ENCODE measurements around the gene SNTG2.
"Not testable (repeated sequence)": the region's sequence is repeated elsewhere in the genome, so short reads cannot be mapped to it uniquely, and the experiment has no call there.

Gene SNTG2

DNA sequence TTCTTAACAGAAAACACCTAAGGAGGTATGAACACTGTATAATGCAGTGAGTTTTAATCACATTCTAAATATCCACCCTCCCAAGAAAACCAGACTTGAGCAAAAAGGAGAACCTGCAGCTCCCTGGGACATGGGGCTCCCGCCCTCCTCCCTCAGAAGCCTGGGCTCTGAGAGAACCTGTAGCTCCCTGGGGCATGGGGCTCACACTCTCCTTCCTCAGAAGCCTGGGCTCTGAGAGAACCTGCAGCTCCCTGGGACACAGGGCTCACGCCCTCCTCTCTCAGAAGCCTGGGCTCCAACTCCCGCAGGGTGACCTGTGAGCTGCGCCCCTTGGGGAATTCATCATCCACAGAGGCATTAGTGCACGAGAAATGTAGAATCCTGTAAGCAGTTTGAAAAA lies 222.9 kb downstream of the SNTG2 start:
- no peak for DNase-seq

DNA sequence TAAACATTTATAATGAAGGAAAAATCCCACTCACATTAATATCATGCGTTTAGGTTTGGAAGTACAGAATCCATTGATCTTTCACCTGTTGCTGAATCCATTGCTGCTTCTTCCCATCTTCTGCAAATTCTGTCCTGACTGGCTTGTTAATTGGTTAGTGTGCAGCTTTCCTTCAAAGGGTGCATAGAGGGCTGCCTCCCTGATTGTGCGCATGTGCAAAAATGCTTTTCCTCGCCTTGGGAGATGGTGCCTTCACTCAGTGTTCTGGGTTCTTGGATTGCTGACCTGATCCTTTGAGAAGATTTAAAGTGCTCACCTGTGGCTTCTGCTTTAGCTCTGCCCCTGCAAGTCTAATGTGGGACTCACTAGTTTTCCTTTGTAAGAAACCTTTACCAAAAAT lies 231.2 kb downstream of the SNTG2 start:
- no peak for DNase-seq

DNA sequence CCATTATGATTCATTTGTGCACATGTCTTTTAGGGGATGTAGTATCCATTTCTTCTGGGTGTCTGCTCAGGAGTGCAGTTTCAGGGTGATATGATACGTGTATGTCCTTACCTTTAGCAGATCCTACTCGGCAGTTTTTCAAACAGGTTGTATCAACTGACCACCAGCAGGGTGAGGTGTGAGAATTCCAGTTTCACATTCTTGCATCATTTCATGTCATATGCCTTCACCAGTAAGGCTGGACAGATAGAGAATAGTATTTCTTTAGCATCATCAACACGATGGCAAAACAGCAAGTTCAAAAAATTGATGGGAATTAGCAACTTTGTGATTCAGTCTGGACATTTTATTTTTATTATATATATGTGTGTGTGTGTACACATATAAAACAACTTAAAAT lies 232.7 kb downstream of the SNTG2 start:
- no peak for DNase-seq

DNA sequence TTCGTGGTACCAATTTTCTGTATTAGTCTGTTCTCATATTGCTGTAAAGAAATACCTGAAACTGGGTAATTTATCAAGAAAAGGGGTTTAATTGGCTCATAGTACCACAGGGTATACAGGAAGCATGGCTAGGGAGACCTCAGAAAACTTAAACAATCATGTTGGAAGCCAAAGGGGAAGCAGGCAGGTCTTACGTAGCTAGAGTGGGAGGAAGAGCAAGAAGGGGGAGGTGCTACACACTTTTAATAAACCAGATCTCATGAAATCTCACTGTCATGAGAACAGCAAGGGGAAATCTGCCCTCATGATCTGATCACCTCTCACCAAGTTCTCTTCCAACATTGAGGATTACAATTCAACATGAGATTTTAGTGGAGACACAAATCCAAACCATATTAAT lies 235.8 kb downstream of the SNTG2 start:
- no peak for DNase-seq

DNA sequence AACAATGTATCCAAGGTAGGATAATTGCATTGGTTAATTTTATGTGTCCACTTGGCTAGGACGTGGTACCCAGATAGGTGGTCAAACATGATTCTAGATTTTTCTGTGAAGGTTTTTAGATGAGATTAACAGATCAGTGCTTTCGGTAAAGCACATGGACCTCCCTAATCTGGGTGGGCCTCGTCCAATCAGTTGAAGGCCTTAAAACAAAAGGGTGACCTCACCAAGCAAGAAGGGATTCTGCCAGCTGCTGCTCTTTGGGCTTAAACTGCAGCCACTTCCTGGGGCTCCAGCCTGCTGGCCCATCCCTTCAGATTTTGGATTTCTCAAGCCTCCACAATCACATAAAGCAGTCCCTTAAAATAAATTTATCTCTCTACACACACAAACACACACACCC lies 236.5 kb downstream of the SNTG2 start:
- no peak for DNase-seq

DNA sequence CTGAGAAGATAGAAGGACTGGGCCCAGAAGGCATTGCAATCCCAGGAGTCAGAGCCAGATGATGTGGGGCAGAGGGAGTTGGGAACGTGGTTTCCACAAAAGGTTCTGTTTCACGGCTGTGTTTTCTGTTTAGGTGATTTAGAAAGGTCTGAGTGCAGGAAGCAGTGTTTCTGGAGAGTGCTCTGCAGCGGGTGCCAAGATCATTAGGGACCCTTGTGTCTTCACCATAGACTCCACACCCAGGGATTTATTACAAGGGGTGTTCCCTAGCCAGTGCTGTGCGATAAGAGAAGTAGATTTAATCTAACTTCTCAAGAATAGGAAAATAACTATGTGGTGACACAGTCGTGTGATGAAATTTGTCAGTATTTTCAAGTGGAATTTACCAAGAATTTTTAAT lies 241.5 kb downstream of the SNTG2 start:
- no peak for DNase-seq

DNA sequence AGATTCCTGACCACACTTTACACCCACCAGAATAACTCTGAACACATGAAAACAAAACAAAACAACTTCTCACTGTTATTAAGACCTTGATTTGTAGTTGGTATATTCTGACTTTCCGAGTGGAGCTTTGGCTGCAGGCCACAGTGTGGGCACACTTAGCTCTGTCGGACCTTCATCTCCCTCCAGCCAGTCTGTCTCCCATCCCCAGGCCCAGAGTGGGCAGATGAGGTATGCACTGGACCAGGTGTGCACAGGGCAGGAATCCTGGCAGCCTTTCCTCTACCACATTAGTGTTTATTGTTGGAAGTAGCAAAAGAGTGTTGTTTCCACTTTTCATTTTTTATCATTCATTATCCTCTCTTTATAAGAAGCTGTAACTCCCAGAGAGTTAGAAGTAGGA lies 243.2 kb downstream of the SNTG2 start:
- DNase-seq, result no peak

DNA sequence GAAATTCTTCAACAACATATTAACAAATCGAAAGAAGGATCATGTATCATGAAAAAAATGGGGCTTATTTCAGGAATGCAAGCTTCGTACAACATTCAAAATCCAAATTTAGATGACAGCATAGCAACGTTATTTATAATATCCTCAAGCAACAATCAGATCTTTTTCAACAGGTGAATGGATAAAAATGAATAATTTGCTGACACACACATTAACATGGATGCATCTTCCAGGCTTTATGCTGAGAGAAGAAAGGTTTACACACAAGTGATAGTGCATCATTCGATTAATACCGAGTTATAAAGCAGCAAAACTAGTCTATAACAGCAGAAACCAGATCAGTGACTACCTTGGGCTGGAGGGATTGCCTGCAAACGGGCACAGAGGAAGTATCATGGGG lies 253.1 kb downstream of the SNTG2 start:
- no peak for DNase-seq

DNA sequence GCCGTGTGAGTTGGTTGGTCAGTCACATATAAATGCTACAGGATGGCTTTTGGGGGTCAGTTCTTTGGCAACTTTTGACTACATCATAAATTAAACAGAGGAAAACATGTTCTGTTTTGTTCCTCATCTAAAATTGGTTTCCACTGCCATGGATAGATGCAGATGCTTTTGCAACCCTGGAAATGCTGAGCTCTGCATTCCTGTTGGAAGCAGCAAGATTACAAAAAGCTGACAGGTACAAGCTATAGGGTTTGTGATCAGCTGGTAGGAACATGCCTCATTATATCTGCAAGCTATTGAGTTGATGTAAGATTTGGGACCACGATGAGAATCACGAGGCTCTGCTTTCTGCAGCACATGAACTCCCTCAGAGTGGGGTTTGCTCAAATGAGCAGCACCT lies 255.2 kb downstream of the SNTG2 start:
- no peak for DNase-seq

DNA sequence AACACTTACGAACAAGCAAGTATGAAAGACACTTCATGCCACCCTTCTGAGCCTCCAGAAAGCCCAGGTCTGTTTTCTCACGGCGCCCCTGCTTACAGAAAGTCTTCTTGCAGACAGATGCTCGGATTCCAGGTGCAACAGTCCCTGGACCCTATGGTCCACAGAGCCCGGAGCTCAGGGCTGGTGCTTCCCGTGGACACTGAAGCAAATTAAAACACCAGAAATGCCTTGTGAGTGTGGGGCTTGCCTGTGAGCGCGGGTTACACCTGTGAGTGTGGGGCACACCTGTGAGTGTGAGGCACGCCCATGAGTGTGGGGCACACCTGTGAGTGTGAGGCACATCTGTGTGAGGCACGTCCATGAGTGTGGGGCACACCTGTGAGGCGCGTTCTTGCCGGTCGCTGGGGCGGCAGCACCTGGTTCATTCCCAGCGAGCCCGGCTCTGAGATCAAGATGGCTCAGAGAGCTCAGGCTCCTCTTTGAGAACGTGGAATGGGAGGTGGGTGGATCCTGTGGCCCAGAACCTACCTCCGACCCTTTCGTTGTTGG lies 257.4 kb downstream of the SNTG2 start:
- no peak for DNase-seq

DNA sequence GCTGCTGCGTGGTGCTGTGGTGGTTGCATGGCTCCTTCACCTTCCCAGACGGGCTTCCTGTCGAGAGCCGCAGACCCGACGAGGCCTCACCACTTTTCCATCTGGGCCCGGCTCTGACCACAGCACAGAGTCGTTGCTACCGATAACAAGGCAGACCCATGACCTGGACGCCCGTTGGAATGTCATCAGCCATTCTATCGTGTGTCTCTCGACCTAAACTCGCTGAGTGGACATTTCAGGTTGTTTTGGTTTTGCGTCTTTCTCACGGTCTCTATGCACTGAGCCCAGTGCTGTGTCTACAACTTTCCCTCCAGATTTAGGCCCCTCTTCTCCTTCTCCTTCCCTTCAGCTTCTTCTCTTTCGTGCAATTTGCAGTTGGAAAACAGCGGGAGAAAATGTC lies 257.9 kb downstream of the SNTG2 start:
- no peak for DNase-seq

DNA sequence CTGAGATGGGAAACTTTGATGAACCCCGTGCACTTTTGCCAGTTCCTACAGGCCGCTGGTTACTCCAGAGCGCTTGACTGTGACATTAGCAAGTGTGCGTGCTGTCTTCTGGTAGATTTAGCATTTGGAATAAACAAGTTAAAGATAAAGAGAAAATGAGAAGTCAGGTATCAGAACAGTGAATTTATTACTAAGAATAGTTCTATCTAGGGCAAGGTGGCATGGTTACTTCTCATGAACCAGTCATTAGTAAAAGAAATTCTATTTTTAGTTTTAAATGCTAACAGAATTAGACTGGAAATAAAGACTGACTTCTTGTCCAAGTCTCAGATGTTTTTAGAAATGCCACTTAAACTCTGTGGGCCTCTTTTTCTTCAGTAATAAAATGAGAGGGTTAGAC lies 258.6 kb downstream of the SNTG2 start:
- no peak for DNase-seq

DNA sequence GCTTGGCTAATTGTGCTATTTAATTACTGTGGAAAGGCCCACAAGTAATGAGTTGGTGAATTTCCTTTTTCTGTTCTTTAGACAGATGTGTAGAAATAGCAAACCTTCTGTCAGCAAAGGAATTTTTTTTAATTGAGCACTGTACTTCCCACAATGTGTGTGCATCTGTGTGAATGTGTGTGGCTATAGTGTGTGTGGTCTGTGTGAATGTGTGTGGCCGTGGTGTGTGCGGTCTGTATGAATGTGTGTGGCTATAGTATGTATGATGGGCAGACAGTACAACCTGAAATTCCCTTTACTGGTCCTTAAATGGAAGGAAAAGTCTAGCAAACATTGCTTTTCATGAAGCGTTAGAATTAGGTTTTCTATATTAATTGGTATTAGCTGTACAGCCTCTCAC lies 259.1 kb downstream of the SNTG2 start:
- DNase-seq, result no peak

DNA sequence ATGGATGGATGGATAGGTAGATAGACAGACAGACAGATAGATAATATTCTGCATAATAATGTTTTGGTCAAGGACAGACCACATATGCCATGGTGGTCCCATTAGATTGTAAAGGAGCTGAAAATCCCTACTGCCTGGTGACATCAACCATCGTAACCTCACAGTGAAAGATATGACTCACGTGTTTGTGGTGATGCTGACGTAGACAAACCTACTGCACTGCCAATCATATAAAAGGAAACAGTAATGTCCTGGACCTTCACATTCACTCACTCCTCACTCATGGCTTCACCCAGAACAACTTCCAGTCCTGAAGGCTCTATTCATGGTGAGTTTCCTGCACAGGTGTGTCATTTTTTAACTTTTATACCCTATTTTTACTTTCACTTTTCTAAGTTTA lies 259.7 kb downstream of the SNTG2 start:
- DNase-seq, result no peak

DNA sequence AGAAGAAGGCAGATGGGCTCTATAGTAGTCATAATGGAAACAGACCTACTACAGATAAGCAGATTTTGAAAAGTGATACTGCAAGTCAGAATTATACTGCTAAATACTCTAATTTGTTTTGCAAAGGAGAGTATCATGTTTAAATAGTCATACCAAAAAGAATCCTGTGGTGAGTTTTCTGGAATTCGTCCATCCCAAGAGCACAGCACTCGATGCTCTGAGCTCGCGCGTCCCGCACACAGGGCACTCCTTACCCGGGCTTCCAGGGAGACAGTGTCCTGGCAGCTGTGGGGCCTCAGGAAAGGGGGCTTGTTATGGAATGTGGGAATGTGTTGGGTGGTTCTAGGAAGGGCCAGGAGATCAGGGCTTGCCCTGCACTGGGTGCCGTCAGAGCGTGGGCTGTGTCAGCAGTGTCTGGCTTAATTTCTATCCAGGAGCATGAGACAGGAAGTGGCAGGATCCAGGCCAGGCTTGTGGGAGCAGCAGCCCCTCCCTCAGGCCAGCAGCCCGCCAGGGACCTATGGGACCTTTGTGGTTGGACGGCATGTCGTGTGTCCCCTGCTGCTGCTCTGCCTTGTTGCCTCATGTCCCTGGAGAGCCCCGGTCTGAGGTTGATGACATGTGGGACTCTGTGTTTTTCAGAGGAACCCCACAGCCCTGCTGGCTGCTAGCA lies 269.4 kb downstream of the SNTG2 start:
- no peak for DNase-seq

DNA sequence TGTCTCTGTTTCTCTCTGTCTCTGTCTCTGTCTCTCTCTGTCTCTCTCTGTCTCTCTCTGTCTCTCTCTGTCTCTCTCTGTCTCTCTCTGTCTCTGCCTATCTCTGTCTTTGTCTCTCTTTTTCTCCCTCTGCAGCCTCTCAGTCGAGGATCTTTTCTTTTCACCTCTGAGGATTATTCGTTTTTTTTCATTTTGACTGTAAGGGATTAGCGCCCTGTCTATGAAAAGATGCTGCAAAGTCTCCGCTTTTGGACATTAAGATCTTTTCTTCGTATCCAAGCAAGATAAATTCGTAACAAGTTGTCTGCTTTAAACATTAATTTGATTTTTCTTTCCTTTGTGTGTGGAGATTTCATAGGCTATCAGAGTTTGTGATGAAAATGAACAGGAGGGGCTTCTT lies 271.4 kb downstream of the SNTG2 start:
- DNase-seq, result no peak

DNA sequence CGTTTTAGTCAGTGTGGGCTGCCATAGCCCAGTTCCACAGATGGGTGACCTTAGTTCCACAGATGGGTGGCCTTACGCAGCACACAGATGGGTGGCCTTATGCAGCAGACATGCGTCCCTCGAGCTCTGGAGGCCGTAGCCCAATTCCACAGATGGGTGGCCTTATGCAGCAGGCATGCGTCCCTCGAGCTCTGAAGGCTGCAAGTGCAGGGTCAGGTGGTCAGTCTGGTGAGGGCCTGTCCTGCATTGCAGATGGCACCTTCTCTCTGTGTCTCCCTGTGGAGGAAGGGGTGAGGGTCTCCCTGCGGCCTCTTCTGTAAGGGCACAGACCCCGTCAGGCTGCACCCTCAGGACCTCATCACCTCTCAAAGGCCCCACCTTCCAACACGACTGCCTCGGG lies 273.1 kb downstream of the SNTG2 start:
- DNase-seq, result no peak

DNA sequence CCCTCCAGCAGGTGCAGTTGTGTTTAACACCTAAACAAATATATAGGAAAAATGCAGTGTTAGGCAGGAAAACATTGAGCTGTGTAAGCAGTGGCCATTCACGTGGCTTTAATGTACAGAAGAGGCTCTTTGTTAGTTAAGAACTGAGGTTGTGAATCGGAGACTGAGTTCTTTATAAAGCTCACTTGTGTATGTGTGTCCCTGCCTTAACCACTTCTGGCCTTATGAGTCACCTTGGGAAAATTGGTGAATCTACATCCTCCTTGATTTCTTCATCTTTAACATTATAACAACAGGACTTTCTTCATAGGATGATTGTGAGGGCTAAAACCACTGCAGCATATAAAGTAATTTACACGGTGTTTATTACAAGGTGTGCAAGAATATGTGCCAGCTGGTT lies 274.3 kb downstream of the SNTG2 start:
- DNase-seq, result no peak

DNA sequence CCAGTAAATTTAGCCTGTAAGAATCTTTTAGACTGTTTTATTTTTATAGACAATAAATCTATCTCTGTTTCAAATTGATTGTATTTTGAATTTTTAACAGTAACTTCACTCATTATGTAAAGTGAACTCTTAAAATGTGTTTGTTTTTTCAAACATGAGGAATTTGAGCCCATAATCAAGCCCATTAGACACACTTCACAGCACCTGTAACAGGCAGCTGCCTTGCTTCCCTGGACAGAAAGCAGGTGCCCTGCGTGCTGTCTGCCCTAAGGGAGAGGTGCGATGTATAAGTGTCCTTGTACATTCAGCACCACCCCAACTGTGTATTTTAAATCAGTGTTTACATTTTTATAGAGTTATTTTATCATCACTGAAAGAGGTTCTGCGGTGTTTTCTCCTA lies 276.1 kb downstream of the SNTG2 start:
- no peak for DNase-seq

DNA sequence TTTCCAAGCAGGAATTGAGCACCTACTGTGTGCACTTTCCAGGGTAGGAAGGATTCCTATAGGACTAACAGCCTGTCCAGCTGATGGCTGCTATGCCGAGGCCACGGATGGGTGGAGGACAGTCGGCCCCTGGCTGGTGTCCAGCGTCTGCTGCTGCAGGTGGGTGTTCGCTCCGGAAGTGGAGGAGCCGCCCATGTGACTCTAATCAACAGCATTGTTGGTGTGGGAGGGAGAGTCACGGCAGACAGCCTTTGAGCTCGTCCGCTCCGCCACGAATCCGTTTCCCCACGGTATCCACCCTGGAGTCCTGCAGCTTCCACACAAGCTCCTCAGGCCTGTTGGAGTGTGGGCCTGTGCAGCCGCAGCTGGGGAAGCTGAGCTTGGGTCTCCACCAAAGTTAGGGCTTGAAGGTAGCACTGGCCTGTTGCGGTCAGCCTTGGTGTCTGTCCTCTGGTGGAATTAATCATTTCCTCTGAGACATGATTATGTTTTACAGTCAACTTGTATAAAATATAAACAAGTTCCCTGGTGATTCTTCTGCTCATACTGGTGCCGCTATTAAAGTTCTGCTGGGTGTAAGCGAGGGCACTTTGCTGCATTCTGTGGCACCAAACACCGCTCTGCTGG lies 276.7 kb downstream of the SNTG2 start:
- no peak for DNase-seq

DNA sequence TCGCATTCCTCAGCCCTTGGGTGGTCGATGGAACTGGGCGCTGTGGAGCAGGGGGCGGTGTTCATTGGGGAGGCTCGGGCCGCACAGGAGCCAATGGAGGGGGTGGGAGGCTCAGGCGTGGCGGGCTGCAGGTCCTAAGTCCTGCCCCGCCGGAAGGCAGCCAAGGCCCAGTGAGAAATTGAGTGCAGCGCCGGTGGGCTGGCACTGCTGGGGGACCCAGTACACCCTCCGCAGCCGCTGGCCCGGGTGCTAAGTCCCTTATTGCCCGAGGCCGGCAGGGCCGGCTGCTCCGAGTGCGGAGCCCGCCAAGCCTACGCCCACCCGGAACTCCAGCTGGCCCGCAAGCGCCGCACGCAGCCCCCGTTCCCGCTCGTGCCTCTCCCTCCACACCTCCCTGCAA lies 278.9 kb downstream of the SNTG2 start:
- not testable (repeated sequence) for DNase-seq

DNA sequence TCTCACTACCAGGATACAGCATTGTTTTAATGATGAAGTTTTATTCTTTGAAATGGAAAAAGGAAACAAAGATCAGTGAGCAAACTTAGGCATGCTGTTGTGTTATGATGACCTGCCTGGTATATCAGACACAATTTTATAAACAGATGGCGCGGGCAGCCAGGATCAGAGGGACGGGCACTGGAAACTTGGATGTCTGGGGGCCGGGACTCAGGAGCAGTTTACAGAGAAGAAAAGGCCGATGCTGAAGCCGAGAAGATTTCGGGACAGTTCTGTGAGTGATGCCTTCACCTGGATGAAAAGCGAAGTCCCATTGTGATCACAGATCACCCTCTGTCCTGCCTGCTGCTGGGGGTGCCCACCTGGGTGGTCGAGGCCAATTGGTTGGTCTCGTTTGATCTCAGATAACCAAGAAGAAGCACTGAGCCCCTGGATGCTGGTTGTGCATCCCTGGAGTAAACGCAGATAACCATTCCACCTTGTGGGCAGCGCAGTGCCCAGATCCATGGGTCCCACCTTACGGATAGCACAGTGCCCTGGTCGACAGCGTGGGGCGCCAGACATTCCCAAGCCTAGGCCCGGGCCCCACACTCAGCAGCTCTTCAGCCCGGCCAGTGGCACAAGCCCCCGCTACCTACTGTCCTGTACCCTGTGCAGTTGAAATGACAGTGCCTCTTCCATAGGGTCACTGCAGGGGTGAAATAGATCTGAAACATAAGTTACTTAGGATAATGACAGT lies 279.7 kb downstream of the SNTG2 start:
- no peak for DNase-seq

Measured in anterior cingulate cortex (tissue), 58 donors.